Measurements from ENCODE around the gene NUP210L. TPM values are rescaled to one million over a fixed set of nuclear protein-coding genes. Genes with fewer than 3 reads are reported as not detected.
A peak's percentile ranks its signal among the peaks of the same experiment; 100 is the strongest.

The NUP210L gene
- 0.03 TPM in 1 of 2 replicates, not detected in the other for total RNA-seq (2014; rRNA removed; shearing (Covaris generic))

GRCh38 chr1:154154534-154155191, at the start of gene NUP210L:
Gene NUP210L (minus strand): TSS chr1:154155073.
- H3K27me3 ChIP-seq (ENCODE audit: control insufficient read depth, insufficient read depth, low read length), result no peaks in the 10 kb centered on the region
- peak; percentile 83 for DNase-seq
- no peak within 1 kb of the TSS for H3K4me3 ChIP-seq (ENCODE audit: insufficient read depth, low read depth, low read length)
- H3K36me3 ChIP-seq (replicated peaks; ENCODE audit: control insufficient read depth, insufficient read depth, low read length), result peaks cover 12% of the 10 kb centered on the region

GRCh38 chr1:154199563-154199879, 44.6 kb upstream of the NUP210L start:
- H3K4me3 ChIP-seq (ENCODE audit: insufficient read depth, low read depth, low read length), result no peak overlapping the region
- H3K27me3 ChIP-seq (ENCODE audit: control insufficient read depth, insufficient read depth, low read length), result no peaks in the 10 kb centered on the region; the same call in 1 of the 2 replicates
- no peak for DNase-seq
- H3K36me3 ChIP-seq (replicated peaks; ENCODE audit: control insufficient read depth, insufficient read depth, low read length), result no peaks in the 10 kb centered on the region

GRCh38 chr1:154198756-154199562, 44.1 kb upstream of the NUP210L start:
- no peak overlapping the region for H3K4me3 ChIP-seq (ENCODE audit: insufficient read depth, low read depth, low read length)
- DNase-seq, result peak; percentile 80
- no peaks in the 10 kb centered on the region for H3K36me3 ChIP-seq (replicated peaks; ENCODE audit: control insufficient read depth, insufficient read depth, low read length)
- no peaks in the 10 kb centered on the region; the same call in 1 of the 2 replicates for H3K27me3 ChIP-seq (ENCODE audit: control insufficient read depth, insufficient read depth, low read length)

- H3K36me3 ChIP-seq (replicated peaks; ENCODE audit: control insufficient read depth, insufficient read depth, low read length), result no peaks in the 10 kb centered on the region
- no peaks in the 10 kb centered on the region; the same call in 1 of the 2 replicates for H3K27me3 ChIP-seq (ENCODE audit: control insufficient read depth, insufficient read depth, low read length)
- no peak overlapping the region for H3K4me3 ChIP-seq (ENCODE audit: insufficient read depth, low read depth, low read length)
- DNase-seq, result no peak
Measured at GRCh38 chr1:154193821-154194220, 38.9 kb upstream of the NUP210L start.

GRCh38 chr1:154192476-154192875, 37.6 kb upstream of the NUP210L start:
- Histone ChIP-seq H3K36me3 (replicated peaks; ENCODE audit: control insufficient read depth, insufficient read depth, low read length) (no peaks in the 10 kb centered on the region), H3K27me3 (ENCODE audit: control insufficient read depth, insufficient read depth, low read length) (no peaks in the 10 kb centered on the region; the same call in 1 of the 2 replicates), H3K4me3 (ENCODE audit: insufficient read depth, low read depth, low read length) (no peak overlapping the region)
- DNase-seq, result no peak

GRCh38 chr1:154191990-154192461, 37.2 kb upstream of the NUP210L start, which contains the start of gene TPM3:
Gene TPM3 (minus strand): TSS chr1:154192100. CDS start chr1:154192018, 82 bp downstream.
- no peak for DNase-seq
- Histone ChIP-seq H3K27me3 (ENCODE audit: control insufficient read depth, insufficient read depth, low read length) (no peaks in the 10 kb centered on the region; the same call in 1 of the 2 replicates), H3K36me3 (replicated peaks; ENCODE audit: control insufficient read depth, insufficient read depth, low read length) (no peaks in the 10 kb centered on the region), H3K4me3 (ENCODE audit: insufficient read depth, low read depth, low read length) (no peak within 1 kb of the TSS)

GRCh38 chr1:154190550-154190949, 35.7 kb upstream of the NUP210L start:
- Histone ChIP-seq H3K27me3 (ENCODE audit: control insufficient read depth, insufficient read depth, low read length) (no peaks in the 10 kb centered on the region; the same call in 1 of the 2 replicates), H3K36me3 (replicated peaks; ENCODE audit: control insufficient read depth, insufficient read depth, low read length) (no peaks in the 10 kb centered on the region), H3K4me3 (ENCODE audit: insufficient read depth, low read depth, low read length) (no peak overlapping the region)
- DNase-seq, result no peak

- H3K4me3 ChIP-seq (ENCODE audit: insufficient read depth, low read depth, low read length), result no peak overlapping the region
- peak; percentile 71 for DNase-seq
- H3K27me3 ChIP-seq (ENCODE audit: control insufficient read depth, insufficient read depth, low read length), result no peaks in the 10 kb centered on the region; the same call in 1 of the 2 replicates
- no peaks in the 10 kb centered on the region for H3K36me3 ChIP-seq (replicated peaks; ENCODE audit: control insufficient read depth, insufficient read depth, low read length)
Measured at GRCh38 chr1:154186852-154187501, 32.1 kb upstream of the NUP210L start.

- Histone ChIP-seq H3K4me3 (ENCODE audit: insufficient read depth, low read depth, low read length) (no peak overlapping the region), H3K36me3 (replicated peaks; ENCODE audit: control insufficient read depth, insufficient read depth, low read length) (no peaks in the 10 kb centered on the region), H3K27me3 (ENCODE audit: control insufficient read depth, insufficient read depth, low read length) (no peaks in the 10 kb centered on the region)
- DNase-seq, result peak; percentile 65
Measured at GRCh38 chr1:154186177-154186576, 31.3 kb upstream of the NUP210L start.

GRCh38 chr1:154183046-154183915, 28.4 kb upstream of the NUP210L start:
- DNase-seq, result peak; percentile 98
- Histone ChIP-seq H3K36me3 (replicated peaks; ENCODE audit: control insufficient read depth, insufficient read depth, low read length) (no peaks in the 10 kb centered on the region; the same call in none of the 2 replicates), H3K4me3 (ENCODE audit: insufficient read depth, low read depth, low read length) (peak overlapping the region; percentile 97), H3K27me3 (ENCODE audit: control insufficient read depth, insufficient read depth, low read length) (no peaks in the 10 kb centered on the region)

GRCh38 chr1:154182344-154183045, 27.6 kb upstream of the NUP210L start:
- H3K36me3 ChIP-seq (replicated peaks; ENCODE audit: control insufficient read depth, insufficient read depth, low read length), result no peaks in the 10 kb centered on the region; the same call in none of the 2 replicates
- peak; percentile 71 for DNase-seq
- peak overlapping the region; percentile 97 for H3K4me3 ChIP-seq (ENCODE audit: insufficient read depth, low read depth, low read length)
- H3K27me3 ChIP-seq (ENCODE audit: control insufficient read depth, insufficient read depth, low read length), result no peaks in the 10 kb centered on the region

GRCh38 chr1:154181944-154182343, 27.1 kb upstream of the NUP210L start:
- DNase-seq, result no peak
- Histone ChIP-seq H3K4me3 (ENCODE audit: insufficient read depth, low read depth, low read length) (peak overlapping the region; percentile 97), H3K36me3 (replicated peaks; ENCODE audit: control insufficient read depth, insufficient read depth, low read length) (no peaks in the 10 kb centered on the region; the same call in none of the 2 replicates), H3K27me3 (ENCODE audit: control insufficient read depth, insufficient read depth, low read length) (no peaks in the 10 kb centered on the region)

GRCh38 chr1:154179946-154180687, 25.2 kb upstream of the NUP210L start:
- peak; percentile 71 for DNase-seq
- no peak overlapping the region for H3K4me3 ChIP-seq (ENCODE audit: insufficient read depth, low read depth, low read length)
- peaks cover 6% of the 10 kb centered on the region for H3K36me3 ChIP-seq (replicated peaks; ENCODE audit: control insufficient read depth, insufficient read depth, low read length)
- no peaks in the 10 kb centered on the region for H3K27me3 ChIP-seq (ENCODE audit: control insufficient read depth, insufficient read depth, low read length)

All from H7 (cell line).